NCI-H2227 (cell line): Measurements from ENCODE around the gene JAZF1.

Experiments used
- DNase-seq: peaks from one replicate; lab custom pipeline; 2025; ENCODE audit not compliant: unreplicated experiment; lab: John Stamatoyannopoulos, UW

JAZF1 gene

DNA sequence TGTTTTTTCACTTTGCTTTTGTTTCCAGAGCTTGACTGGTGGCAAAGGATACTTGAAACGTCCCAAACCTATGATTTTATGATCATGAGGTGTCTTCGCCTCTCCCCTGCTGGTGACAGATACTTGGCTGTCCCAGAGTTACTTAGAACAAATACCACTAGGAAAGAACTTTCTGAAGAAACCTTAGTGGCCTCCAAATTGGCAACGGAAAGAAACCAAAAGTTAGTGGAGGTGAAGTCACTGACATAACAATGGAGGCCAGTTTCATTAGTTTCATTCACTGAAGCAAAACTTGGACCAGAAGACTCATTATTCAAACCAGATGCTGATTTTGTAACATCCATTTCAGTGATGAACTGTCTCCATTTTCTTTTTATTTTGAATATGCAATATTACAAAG is 68.6 kb downstream of the JAZF1 start:
- no peak for DNase-seq

DNA sequence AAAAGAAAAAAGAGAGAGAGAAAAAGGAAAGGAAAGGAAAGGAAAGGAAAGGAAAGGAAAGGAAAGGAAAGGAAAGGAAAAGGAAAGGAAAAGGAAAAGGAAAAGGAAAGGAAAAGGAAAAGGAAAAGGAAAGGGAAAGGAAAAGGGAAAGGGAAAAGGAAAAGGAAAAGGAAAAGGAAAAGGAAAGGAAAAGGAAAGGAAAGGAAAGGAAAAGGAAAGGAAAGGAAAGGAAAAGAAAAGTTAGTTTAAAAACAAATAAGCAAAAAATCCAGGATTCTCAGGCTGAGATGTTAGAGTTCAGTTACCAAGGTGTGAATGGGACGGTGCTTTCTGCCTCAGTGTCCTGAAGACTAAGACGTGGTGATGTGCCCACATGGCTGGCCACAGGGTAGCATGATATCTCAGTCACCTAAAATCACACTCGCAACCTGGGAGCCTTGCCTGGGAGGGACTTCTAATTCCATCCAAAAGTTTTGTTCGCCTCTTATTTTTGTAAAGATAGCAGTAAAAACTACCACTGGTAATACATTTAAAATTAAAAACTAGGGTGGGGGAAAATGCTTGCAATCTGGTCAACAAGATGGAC is 70.1 kb downstream of the JAZF1 start:
- no peak for DNase-seq

DNA sequence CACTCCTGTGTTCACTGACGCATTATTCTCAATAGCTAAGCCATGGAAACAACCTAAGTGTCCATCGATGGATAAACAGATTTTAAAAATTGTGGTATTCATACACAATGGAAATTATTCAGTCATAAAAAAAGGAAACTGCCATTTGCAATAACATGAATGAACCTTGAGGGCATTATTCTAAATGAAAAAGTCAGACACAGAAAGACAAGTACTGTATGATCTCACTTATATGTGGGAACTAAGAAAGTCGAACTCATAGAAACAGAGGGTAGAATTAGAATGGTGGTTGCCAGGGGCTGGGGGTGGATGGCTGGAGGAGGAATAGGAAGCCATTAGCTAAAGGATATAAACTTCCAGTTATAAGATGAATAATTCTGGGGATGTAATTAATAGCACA is 71.8 kb downstream of the JAZF1 start:
- no peak for DNase-seq

DNA sequence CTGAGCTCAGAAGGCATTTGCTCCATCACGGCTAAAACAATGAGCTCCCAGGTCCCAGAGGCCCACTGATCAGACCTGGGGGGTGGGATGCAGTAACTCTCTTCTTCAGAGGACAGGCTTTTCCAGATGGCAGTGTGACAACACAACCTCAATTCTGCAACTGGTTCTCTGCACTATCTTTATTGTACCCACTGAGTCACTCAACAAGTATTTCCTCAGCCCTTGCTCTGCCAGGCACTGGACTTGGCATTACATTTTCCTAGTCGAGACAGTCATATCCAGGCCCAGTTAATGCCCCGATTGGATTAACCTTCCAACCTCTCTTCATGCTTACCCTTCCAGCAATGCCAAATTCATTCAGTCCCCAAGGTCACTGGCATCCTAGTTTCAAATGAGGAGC is 72.6 kb downstream of the JAZF1 start:
- no peak for DNase-seq

DNA sequence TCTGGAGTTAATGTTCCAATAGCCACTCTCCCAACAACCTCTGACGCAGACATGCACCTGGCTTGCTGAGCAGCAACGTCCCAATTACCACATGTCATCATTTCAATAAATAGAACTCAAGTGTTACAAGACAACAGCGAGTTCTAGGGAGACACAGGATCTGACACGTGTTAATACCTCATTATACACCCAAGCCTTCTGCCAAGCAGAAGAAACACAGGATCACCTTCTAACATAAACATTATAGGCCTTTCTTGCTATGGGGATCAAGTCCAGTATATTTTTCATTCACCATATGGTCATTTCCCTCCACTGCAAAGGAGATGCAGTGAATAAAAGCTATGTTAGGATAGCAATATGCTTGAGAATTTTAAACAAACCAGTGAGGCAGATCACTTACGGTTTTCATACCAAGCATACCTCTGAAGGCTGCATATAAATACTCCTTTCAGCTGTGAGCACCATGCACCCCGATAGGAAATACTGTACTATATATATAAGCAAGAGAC is 74.2 kb downstream of the JAZF1 start:
- peak; percentile 9 for DNase-seq

DNA sequence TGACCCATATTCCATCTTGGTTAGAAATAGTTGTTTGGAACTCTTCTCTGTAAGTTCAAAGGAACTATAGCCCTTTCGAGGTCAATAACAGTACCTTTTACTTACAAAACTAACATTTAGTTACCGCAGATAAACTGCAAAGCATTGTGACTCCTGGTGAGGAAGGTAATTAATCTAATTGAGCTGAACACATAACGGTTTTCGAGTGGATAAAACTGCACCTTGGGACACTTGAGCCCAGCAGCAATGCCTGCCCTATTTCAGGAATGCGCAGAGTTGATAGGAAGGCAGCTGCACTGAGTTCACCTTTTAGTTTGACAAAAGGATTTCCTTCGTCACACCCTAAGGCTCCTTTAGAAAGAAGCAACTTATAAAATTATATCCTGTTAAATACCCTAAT is 75.4 kb downstream of the JAZF1 start:
- DNase-seq: no peak

DNA sequence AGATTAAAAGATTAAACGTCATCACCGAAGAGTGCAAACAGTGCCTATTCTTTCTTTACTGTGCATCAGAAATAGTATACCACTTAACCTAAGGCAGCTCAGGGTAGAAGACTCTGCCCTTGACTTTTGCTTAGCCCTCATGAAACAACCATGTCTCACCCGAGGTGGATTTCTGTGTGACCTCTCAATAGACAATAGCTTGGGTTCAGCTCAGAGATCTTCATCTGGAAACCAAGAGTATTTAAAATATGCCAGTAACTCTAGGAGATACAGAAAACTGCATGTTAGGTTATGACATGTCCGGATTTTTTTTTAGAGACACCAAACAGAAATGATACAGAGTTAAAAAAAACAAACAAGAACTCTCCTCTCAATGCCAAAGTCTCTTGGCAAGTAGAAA is 75.8 kb downstream of the JAZF1 start:
- no peak for DNase-seq

DNA sequence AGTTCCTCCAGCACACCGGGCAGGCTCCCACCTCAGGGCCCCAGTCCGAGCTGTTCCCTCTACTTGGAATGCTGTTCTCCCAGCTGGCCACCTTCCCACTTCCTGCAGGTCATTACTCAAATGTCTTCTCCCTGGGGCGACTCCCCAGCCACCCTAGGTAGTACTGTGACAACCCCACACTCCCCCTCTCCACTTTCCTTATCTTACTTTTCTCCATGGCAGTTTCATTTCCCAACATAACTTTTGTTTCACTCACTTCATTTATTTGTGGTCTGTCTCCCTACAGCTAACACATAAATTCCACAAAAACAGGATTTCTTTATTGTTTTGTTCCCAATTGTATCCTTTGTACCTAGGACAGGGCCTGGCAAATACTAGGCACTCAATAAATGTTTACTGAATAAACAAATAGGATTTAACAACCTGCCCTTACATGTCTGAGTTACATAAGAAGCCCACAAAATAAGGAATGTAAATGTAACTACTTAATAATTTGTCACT is 76.5 kb downstream of the JAZF1 start:
- DNase-seq: no peak

DNA sequence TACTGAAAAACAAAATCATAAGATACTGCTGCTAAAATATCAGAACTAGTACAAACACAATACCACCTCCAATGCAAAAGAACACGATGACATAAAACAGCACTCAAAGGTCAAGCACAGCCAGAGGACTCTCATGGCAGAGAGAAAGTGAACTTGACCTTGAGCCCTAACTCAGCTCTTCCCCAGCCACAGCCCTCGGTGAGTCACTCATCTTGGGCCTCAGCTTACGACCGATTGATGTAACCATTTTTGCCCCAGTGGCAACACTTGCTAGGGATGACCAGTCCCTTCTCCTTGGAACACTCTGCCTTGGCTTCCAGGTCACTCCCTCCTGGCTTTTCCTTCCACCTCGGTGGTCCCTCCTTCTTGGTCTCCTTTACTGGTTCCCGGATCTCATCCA is 77.8 kb downstream of the JAZF1 start:
- no peak for DNase-seq

DNA sequence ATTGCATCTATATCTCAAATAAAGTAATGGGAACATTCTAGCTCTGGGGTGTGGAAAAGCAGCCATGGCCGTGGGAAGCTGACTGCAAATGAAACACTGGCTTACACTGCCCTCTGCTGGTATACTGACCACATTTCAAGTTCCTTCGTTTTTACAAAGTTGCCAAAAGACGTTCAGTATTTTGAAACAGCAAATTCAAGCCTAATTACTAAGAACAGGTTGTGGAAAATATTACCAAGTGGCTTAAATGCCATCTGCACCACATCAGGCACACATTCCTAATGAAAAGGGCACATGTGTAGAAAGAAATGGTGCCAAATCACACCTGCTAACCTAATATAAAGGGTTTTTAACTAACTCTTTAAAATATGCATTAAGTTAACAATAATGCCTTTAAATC is 83.9 kb downstream of the JAZF1 start:
- peak; percentile 41 for DNase-seq

DNA sequence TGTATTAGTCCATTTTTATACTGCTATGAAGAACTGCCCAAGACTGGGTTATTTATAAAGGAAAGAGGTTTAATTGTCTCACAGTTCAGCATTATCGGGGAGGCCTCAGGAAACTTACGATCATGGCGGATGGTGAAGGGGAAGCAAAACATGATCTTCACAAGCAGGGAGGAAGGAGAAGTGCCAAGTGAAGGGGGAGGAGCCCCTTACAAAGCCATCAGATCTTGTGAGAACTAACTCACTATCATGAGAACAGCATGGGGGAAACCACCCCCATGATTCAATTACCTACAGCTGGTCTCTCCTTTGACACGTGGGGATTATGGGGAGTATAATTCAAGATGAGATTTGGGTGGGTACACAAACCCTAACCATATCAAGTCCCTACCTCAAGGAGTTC is 85.4 kb downstream of the JAZF1 start:
- DNase-seq: no peak

DNA sequence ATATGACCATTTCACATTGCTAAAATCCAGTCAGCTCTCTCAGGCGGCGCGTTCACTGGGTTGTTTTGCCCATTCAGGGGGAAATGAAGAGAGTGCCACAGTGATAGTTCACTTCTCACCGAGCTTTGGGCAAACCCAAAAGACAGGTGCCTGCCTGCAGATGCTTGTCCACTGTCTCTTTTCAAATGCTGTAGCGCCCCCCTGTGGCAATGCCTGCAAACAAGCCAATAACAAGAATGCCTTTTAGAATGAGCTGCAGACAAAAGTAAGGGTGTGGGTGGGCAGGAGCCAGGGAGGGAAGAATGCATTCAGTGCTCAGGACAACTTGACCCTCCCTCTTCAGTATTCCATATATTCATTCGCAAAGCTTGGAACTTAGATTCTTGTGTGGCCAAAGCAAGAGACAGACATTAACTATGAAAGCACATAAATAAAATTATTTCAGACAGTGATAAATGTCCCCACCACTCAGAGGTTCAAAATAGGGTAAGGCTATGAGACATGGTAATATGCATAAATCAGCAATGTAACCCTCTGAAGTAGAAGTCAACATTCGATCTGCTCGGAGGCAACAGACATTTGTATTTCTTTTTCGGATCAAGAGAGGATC is 86.9 kb downstream of the JAZF1 start:
- DNase-seq: peak; percentile 39

DNA sequence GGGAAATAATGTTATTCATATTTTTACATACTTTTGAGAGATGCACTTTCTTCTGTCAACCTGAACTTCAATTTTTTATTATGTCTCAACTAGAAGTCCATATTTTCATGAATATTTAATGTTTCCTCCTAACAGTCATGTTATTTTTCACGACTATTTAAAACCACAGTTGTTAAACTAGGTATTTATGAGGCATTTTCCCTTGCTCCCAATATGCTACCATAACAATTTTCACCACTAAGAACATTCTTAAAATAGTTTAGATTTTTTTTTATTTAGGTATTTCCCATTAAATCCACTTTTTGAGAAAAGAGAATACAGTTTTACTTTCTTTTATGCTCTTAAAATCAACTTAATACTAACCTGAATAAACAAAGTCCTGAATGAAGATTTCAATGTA is 89.4 kb downstream of the JAZF1 start:
- no peak for DNase-seq

DNA sequence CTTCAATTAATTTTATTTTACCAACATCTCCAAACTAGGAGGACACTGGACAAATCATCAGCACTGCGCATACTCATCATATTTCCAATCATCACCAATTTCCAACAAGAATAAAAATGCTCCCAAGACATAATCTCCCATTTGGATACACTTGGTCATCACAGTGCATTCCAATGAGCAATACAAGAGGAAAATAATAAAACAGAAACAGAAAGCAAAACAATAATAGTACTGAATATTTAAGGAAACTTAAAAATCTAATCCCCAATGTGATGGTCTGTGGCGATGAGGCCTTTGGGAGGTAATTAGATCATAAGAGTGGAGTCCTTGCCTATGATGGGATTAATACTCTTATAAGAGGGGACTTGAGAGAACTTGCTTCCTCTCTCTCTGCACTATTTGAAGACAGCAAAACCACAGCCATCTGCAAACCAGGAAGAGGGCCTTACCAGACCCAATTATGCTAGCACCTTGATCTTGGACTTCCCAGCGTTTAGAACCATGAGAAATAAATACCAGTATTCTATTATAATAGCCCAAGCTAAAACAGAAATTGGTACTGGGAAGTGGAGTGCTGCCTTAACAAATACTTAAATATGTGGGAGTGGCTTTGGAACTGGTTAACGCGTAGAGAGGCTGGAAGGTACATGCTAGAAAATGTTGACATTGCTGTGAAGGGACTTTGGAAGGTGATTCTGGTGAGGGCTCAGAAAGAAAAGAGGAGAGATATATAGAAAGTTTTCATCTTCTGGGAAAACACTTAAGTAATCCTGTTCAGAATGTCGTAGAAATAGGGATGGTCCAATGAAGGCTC is 91.5 kb downstream of the JAZF1 start:
- no peak for DNase-seq

DNA sequence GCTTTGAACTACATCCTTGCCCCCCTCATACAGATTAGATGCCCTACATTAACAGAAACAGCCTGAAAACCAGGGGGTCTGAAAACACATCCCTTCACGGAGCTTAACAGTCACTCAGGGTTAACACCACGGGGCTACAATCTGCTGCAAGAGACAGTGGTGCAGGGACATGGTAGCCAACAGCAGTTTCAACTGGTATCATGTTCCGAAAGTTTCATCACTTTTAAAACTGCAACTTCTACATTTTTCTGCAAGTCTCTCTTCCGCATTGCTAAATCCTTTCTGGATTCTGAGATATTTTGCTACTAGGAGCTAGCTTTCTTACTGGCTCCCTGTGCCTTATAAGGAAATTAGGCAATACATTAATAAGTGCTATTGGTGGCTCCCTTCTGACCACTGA is 92.6 kb downstream of the JAZF1 start:
- no peak for DNase-seq

DNA sequence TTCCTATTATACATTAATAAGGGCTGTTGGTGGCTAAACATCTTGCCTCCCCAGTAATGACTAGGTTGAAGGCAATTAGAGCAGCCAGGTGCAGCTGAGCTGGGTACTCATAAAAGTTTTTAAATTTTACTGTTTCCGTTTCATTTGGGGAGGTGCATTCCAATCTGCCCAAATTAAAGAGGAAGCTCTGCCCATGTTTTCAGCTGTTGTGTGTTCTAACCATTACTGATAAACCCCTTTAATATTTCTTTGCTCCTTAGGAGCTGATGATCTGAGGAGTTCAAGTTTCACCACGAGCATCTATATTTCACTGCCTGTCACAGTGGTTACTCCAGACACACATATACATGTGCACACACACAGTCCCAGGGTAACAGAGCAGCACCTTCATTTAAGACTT is 94.4 kb downstream of the JAZF1 start:
- no peak for DNase-seq

DNA sequence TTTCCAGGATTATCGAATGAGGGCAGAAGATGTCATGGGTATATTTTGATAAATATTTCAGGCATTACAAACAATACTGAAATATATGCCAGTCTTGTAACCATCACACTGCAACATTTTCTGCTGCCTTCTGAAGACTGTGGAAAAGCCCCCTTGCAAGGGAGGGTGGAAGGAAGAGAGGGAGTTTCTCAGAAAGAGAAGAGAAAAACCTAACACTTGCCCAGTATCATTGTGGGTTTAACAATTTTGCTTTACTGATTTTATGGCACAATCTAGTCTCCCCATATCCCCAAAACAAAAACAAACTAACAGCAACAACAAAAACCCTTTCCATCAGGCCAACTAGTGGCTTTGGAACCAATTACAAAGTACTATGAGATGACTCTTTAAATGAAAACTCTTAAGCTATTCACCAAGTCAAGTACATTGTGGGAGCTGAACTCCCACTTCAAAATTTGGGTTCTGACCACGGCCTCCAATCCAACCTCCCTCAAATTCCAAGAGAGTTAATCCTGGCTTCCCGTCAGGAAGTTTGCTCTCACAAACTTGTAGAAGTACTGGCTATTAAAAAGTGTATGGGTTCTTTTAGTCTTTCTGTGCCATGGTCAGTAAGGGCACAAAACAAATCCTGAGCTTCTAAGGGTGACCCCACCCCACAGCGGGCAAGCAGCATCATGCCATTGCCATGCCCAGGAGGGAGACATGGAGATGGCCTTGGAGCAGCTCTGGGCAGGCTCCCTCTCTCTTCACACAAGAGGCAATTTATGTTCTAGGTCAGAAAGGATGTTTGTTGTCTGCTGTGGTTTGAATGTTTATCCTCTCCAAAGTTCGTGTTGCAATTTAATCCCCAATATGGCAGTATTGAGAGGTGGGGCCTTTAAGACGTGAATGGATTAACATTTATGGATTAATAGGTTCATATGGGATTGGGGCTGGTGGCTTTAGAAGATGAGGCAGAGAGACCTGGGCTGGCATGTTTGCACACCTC is 96.3 kb downstream of the JAZF1 start:
- DNase-seq: no peak

DNA sequence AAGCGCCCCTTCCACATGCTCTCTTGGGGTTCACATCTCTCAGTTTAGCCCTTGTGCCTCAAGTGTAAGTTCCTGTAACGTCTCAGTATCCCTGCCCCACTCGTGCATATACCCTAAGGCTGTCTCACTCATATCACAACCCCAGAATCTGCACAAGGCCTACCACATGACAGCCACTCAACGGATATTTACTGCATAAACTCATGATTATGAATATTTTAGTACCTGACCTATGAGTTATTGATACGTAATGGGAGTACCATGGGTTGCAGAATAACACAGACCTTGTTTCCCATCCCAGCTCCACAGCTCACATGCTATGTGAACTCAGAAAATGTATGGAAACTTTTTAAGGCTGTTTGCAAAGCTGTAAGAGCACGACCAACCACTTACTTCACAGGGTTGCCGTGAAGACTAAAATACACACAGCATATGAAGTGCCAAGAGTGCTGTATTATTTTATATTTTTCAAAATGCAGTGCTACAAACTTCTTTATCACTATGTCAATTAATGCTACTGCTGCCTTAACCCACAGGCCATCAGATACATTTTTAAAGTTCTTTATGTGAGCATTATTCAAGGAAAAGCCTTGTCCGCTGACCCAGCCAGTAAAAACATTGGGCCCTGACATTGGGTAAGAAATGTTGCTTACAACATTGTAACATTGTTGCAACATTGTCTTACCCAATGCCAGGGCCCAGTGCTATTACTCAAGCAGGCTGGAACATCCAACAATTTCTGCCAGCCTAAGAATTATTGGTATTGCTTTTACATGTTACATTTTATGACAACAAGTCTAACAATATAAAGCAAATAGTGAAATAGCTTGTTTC is 97.2 kb downstream of the JAZF1 start:
- no peak for DNase-seq

DNA sequence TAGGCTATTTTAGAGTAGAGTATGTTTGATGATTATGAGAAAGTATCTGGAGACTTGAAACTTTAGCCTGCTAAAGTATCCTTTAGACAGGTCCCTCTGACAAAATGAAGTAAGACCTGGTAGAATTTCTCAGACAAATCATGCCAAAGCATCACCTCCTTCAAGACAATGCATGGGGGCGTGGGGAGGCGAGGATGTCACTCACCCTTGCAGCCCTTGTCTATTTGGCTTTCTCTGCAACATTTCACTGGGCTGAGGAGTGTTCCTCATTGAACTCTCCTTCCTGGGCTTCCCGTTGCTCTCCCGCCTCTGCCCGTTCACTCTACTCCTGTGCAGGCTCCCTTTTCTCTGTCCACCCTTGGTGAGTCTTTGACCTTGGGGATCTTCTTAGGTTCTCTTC is 98.5 kb downstream of the JAZF1 start:
- no peak for DNase-seq

DNA sequence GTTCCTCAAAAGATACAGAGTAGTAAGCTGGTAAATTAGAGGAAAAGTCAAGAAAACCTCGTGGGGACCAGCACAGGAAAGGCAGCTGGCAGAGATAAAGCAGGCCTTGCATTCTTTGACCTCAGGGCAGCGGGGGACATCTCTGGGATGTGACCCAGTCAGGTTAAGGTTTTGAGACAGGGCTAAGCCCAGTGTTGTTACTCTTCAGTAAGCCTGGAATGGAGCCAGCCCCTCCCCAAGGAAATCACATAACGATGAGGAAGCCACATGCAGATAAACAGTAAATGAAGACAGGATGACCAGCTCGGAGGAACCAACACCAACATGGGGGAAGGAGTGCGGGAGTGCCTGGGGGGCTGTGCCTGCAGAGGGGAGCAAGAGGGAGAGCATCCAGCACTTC is 99.6 kb downstream of the JAZF1 start:
- DNase-seq: no peak
